ENCODE measurements around the gene MCTP1.

Gene MCTP1

GRCh38 chr5:94850960-94851359 lies 433.9 kb downstream of the MCTP1 start:
- H3K27me3 ChIP-seq (ENCODE audit: control insufficient read depth, insufficient read depth, low read length) = no peaks in the 10 kb centered on the region
- no peak overlapping the region for H3K4me3 ChIP-seq (ENCODE audit: low read depth, low read length)
- no peak overlapping the region for H3K9ac ChIP-seq
- no peaks in the 10 kb centered on the region for H3K79me2 ChIP-seq
- H3K36me3 ChIP-seq (ENCODE audit: control insufficient read depth, insufficient read depth, low read length) = no peaks in the 10 kb centered on the region
- no peak overlapping the region for H2AFZ ChIP-seq
- H3K27ac ChIP-seq = no peak overlapping the region
- no peaks in the 10 kb centered on the region for H3K4me1 ChIP-seq
- TF ChIP-seq, protein P1, sequence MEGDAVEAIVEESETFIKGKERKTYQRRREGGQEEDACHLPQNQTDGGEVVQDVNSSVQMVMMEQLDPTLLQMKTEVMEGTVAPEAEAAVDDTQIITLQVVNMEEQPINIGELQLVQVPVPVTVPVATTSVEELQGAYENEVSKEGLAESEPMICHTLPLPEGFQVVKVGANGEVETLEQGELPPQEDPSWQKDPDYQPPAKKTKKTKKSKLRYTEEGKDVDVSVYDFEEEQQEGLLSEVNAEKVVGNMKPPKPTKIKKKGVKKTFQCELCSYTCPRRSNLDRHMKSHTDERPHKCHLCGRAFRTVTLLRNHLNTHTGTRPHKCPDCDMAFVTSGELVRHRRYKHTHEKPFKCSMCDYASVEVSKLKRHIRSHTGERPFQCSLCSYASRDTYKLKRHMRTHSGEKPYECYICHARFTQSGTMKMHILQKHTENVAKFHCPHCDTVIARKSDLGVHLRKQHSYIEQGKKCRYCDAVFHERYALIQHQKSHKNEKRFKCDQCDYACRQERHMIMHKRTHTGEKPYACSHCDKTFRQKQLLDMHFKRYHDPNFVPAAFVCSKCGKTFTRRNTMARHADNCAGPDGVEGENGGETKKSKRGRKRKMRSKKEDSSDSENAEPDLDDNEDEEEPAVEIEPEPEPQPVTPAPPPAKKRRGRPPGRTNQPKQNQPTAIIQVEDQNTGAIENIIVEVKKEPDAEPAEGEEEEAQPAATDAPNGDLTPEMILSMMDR (IDR thresholded peaks at IDR 0.05) = no peak
- H3K4me2 ChIP-seq (ENCODE audit: low read length) = no peak overlapping the region
- H3K9me3 ChIP-seq (ENCODE audit: control insufficient read depth, low read length) = no peaks in the 10 kb centered on the region

- H3K4me3 ChIP-seq (ENCODE audit: low read depth, low read length) = no peak overlapping the region
- H3K4me2 ChIP-seq (ENCODE audit: low read length) = no peak overlapping the region
- no peaks in the 10 kb centered on the region for H3K79me2 ChIP-seq
- no peaks in the 10 kb centered on the region for H3K9me3 ChIP-seq (ENCODE audit: control insufficient read depth, low read length)
- no peaks in the 10 kb centered on the region for H3K4me1 ChIP-seq
- TF ChIP-seq, protein P1 (IDR thresholded peaks at IDR 0.05) = peak; percentile 17
- no peak overlapping the region for H3K27ac ChIP-seq
- H3K9ac ChIP-seq = no peak overlapping the region
- H2AFZ ChIP-seq = no peak overlapping the region
- H3K27me3 ChIP-seq (ENCODE audit: control insufficient read depth, insufficient read depth, low read length) = no peaks in the 10 kb centered on the region
- no peaks in the 10 kb centered on the region for H3K36me3 ChIP-seq (ENCODE audit: control insufficient read depth, insufficient read depth, low read length)
Observed at GRCh38 chr5:94849821-94850736, 434.8 kb downstream of the MCTP1 start.

GRCh38 chr5:94849324-94849723 lies 435.6 kb downstream of the MCTP1 start:
- H3K4me1 ChIP-seq = no peaks in the 10 kb centered on the region
- H3K27ac ChIP-seq = no peak overlapping the region
- H3K27me3 ChIP-seq (ENCODE audit: control insufficient read depth, insufficient read depth, low read length) = no peaks in the 10 kb centered on the region

DNA sequence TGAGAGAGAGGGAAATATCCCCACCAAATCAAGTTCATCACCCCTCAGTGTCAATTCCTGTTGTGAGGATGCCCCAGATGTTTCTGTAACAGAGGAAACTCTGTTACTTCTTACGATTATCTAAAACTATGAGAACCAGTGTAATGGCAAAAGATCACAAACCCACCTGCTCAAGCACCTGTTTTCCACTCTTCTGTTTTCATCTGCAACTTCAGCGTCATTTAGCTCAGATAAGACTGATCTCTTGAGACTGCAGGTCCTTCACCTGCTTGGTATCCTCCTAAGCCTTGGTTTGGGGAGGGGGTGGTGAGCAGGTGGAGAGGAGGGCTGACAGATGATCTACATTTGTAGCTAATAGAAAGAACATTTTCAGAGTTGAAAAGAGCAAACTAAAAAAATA lies 437.2 kb downstream of the MCTP1 start:
- Histone ChIP-seq H2AFZ (no peak overlapping the region), H3K36me3 (ENCODE audit: control insufficient read depth, insufficient read depth, low read length) (no peaks in the 10 kb centered on the region), H3K9me3 (ENCODE audit: control insufficient read depth, low read length) (no peaks in the 10 kb centered on the region), H3K9ac (no peak overlapping the region), H3K4me3 (ENCODE audit: low read depth, low read length) (no peak overlapping the region), H3K4me2 (ENCODE audit: low read length) (no peak overlapping the region), H3K27ac (no peak overlapping the region), H3K4me1 (no peaks in the 10 kb centered on the region), H3K79me2 (no peaks in the 10 kb centered on the region), H3K27me3 (ENCODE audit: control insufficient read depth, insufficient read depth, low read length) (no peaks in the 10 kb centered on the region)
- TF ChIP-seq, protein P1 (IDR thresholded peaks at IDR 0.05) = no peak

More at GRCh38 chr5:94849324-94849723, 435.6 kb downstream of the MCTP1 start:
- Histone ChIP-seq H2AFZ (no peak overlapping the region), H3K36me3 (ENCODE audit: control insufficient read depth, insufficient read depth, low read length) (no peaks in the 10 kb centered on the region), H3K4me2 (ENCODE audit: low read length) (no peak overlapping the region), H3K79me2 (no peaks in the 10 kb centered on the region), H3K9me3 (ENCODE audit: control insufficient read depth, low read length) (no peaks in the 10 kb centered on the region), H3K9ac (no peak overlapping the region), H3K4me3 (ENCODE audit: low read depth, low read length) (no peak overlapping the region)
- TF ChIP-seq, protein P1 (IDR thresholded peaks at IDR 0.05) = no peak

All from parathyroid adenoma (tissue), 2 donors.